ENCODE results near the gene ADAP2.

GRCh38 chr17:30992551-30992950 lies 70.8 kb downstream of the ADAP2 start:
- no peak for TF ChIP-seq POLR2A (IDR thresholded peaks at IDR 0.05; ENCODE audit: low read length)
- TF ChIP-seq GATA1 (IDR thresholded peaks at IDR 0.05; ENCODE audit: low read depth, low read length): no peak
